ENCODE measurements around the gene SUGCT. TPM values are rescaled to one million over a fixed set of nuclear protein-coding genes. Genes with fewer than 3 reads are reported as not detected.

SUGCT gene
- total and polyA plus RNA-seq, 8 donors = 0.73 to 1.9 (median 1.2) TPM

- intact Hi-C loops (cut with DNase I) = no loop called here
- H3K4me1 ChIP-seq = no peaks in the 10 kb centered on the region
- ATAC-seq (no peak), DNase-seq (no peak), FAIRE-seq (no peak)
- no peaks in the 10 kb centered on the region for H3K36me3 ChIP-seq
- 78 to 83% methylated on average over 10 of the region's 10 CpGs for WGBS, 2 donors
- H3K9me3 ChIP-seq = no peaks in the 10 kb centered on the region
- H3K27ac ChIP-seq = no peak overlapping the region
- H3K27me3 ChIP-seq = no peaks in the 10 kb centered on the region
- H3K4me3 ChIP-seq = no peak overlapping the region
- no peak for TF ChIP-seq CTCF (IDR thresholded peaks at IDR 0.05)
These were observed 769.1 kb downstream of the SUGCT start for GRCh38 chr7:40903872-40904271.

GRCh38 chr7:40907286-40907685, 772.5 kb downstream of the SUGCT start:
- no peaks in the 10 kb centered on the region for H3K27me3 ChIP-seq
- H3K4me3 ChIP-seq = no peak overlapping the region
- no peaks in the 10 kb centered on the region for H3K36me3 ChIP-seq
- H3K4me1 ChIP-seq = no peaks in the 10 kb centered on the region
- intact Hi-C loops (cut with DNase I) = no loop called here
- WGBS, 2 donors = 61 to 74% methylated on average over 3 of the region's 3 CpGs
- FAIRE-seq = no peak
- no peak overlapping the region for H3K27ac ChIP-seq
- TF ChIP-seq CTCF (IDR thresholded peaks at IDR 0.05) = no peak
- H3K9me3 ChIP-seq = no peaks in the 10 kb centered on the region
- DNase-seq = no peak
- no peak for ATAC-seq

- DNase-seq = no peak
- H3K4me1 ChIP-seq = no peaks in the 10 kb centered on the region
- 75 to 84% methylated on average over 10 of the region's 10 CpGs for WGBS, 2 donors
- intact Hi-C loops (cut with DNase I) = no loop called here
- no peak overlapping the region for H3K4me3 ChIP-seq
- H3K27me3 ChIP-seq = no peaks in the 10 kb centered on the region
- H3K9me3 ChIP-seq = no peaks in the 10 kb centered on the region
- no peaks in the 10 kb centered on the region for H3K36me3 ChIP-seq
- ATAC-seq = no peak
- FAIRE-seq = no peak
- no peak for TF ChIP-seq CTCF (IDR thresholded peaks at IDR 0.05)
- no peak overlapping the region for H3K27ac ChIP-seq
These were observed 774.7 kb downstream of the SUGCT start for GRCh38 chr7:40909346-40909980.

Other genes with a start within 250 kb of the SUGCT start
- 10 to 100 TPM; 20.7 to 34.7 (median 23.5) TPM for gene CDK13, start 184.7 kb upstream of the SUGCT start, total RNA-seq
- 10 to 100 TPM; 13.2 to 22.0 TPM for gene CDK13, start 184.7 kb upstream of the SUGCT start, polyA plus RNA-seq
- 10 to 100 TPM in 5 of 6 donors, 1 to 10 TPM in 1; 9.3 to 19.2 (median 14.4) TPM for gene MPLKIP, start 383 bp upstream of the SUGCT start, total RNA-seq
- 10 to 100 TPM; 19.5 to 21.7 TPM for gene MPLKIP, start 383 bp upstream of the SUGCT start, polyA plus RNA-seq